ENCODE results near the gene MTHFD1L.

- TF ChIP-seq CTCF (conservative IDR thresholded peaks at IDR 0.05; ENCODE audit: low read depth, low read length) (no peak), POLR2A (IDR thresholded peaks at IDR 0.05; ENCODE audit: low read depth, low read length) (no peak), MXI1 (IDR thresholded peaks at IDR 0.05; ENCODE audit: borderline replicate concordance, low read depth, low read length) (no peak), USF2 (IDR thresholded peaks at IDR 0.05; ENCODE audit: low read depth, low read length) (no peak), BHLHE40 (IDR thresholded peaks at IDR 0.05; ENCODE audit: low read depth, low read length) (no peak), CEBPB (IDR thresholded peaks at IDR 0.05; ENCODE audit: low read depth, low read length) (no peak), SMC3 (IDR thresholded peaks at IDR 0.05; ENCODE audit: low read depth, low read length) (no peak)
Measured at GRCh38 chr6:151034825-151035781, 169.6 kb downstream of the MTHFD1L start.
